Fibroblast of pulmonary artery (primary cell): ENCODE results near the gene HTRA3.

ENCODE experiments used
- DNase-seq: peaks from one replicate; pipeline ENCODE4 v3.0.0-alpha.2; 2010; ENCODE audit warnings: low read depth
- H3K4me3 ChIP-seq: replicated peaks from 2 replicates; pipeline ENCODE4 v1.5.1; 2011; ENCODE audit warnings: low read depth, mild to moderate bottlenecking, control low read depth, low read length, moderate library complexity
- CTCF ChIP-seq: IDR thresholded peaks from 2 replicates; pipeline ENCODE4 v1.5.1; 2011; ENCODE audit warnings: mild to moderate bottlenecking, control low read depth, low read length, inconsistent platforms; ENCODE audit errors: missing control alignments

HTRA3 gene

DNA sequence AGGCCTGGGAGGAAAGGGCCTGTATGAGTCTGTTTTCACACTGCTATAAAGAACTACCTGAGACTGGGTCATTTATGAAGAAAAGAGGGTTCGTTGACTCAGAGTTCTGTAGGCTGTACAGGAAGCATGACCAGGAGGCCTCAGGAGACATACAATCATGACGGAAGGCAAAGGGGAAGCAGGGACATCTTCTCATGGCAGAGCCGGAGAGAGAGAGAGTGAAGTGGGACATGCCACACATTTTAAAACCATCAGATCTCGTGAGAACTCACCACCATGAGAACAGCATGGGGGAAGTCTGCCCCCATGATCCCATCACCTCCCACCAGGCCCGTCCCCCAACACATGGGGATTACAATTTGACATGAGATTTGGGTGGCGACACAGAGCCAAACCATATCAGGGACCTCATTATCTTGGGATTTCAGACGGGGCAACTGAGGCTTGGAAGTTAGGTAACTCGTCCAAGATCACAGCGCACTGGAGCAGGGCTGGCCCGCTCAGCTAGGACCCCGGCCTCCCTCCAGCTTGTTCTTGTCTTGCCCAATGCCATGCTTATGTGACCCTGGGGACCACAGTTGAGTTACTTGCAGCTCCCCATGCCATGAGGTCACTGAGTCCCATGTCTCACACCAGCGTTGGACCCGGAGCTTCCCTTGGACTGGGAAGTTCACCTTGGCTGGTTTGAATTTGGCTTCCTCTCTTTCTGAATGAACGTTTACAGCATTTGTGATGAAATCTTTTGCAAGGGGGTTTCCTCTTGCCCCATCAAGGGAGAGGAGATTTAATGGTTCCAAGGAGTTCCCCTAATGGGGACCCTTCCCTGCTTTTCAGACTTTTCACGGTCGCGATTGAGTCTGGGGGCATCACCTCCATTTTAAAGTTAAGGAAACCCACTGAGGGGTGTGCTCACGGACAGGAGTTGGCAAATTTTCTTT lies 18.1 kb downstream of the HTRA3 start:
- no peak overlapping the region for H3K4me3 ChIP-seq
- no peak for DNase-seq
- TF ChIP-seq CTCF, result no peak

GRCh38 chr4:8289151-8289750 lies 19.7 kb downstream of the HTRA3 start:
- DNase-seq, result no peak
- TF ChIP-seq CTCF, result no peak
- H3K4me3 ChIP-seq, result no peak overlapping the region

- TF ChIP-seq CTCF, result no peak
- H3K4me3 ChIP-seq, result no peak overlapping the region
- no peak for DNase-seq
Observed at GRCh38 chr4:8289956-8290700, 20.6 kb downstream of the HTRA3 start.

DNA sequence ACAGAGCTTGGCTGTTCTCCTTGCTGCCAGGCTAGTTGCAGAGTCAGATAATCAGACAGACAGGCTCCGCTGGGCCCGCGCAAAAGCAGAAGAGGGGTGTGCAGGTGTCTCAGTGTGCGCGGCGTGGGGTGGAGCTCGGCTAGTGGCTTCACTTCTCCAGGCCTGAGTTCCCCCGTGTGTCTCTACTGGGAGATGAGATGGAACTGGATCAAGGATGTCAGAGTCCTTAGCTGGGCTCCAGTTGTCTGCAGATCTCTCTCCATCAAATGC lies 21.1 kb downstream of the HTRA3 start:
- H3K4me3 ChIP-seq, result no peak overlapping the region
- DNase-seq, result no peak
- no peak for TF ChIP-seq CTCF

DNA sequence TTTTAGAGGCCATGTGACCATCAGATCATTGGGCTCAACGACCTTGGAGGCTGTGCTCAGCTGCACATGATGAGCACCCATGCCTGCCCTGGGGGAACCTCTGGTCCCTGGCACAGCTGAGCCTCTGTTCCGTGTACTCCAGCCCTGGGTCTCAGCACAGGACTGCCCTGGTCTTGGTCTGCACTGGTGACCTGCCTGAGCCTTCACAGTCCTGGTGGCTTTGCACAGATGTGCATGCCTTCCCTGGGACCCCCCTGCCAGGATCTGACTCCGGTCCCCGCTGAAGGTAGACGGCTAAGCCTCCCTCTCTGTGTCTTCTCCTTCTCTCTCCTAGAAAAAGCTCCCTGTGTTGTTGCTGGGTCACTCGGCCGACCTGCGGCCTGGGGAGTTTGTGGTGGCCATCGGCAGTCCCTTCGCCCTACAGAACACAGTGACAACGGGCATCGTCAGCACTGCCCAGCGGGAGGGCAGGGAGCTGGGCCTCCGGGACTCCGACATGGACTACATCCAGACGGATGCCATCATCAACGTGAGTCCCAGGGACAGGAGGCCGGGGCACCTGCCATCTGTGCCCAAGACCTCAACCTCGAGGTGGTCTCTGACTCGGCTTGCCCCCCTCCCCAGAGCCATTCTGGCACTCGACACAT lies 21.6 kb downstream of the HTRA3 start:
- no peak overlapping the region for H3K4me3 ChIP-seq
- no peak for DNase-seq
- no peak for TF ChIP-seq CTCF

GRCh38 chr4:8291701-8292477 lies 22.3 kb downstream of the HTRA3 start:
- no peak for TF ChIP-seq CTCF
- no peak for DNase-seq
- H3K4me3 ChIP-seq, result no peak overlapping the region
